NCI-H1048 (cell line): ENCODE results near the gene RIPK1.
"Not testable (repeated sequence)": the region's sequence is repeated elsewhere in the genome, so short reads cannot be mapped to it uniquely, and the experiment has no call there.

Experiments used
- DNase-seq: peaks from one replicate; lab custom pipeline; 2025; lab: John Stamatoyannopoulos, UW

The RIPK1 gene

DNA sequence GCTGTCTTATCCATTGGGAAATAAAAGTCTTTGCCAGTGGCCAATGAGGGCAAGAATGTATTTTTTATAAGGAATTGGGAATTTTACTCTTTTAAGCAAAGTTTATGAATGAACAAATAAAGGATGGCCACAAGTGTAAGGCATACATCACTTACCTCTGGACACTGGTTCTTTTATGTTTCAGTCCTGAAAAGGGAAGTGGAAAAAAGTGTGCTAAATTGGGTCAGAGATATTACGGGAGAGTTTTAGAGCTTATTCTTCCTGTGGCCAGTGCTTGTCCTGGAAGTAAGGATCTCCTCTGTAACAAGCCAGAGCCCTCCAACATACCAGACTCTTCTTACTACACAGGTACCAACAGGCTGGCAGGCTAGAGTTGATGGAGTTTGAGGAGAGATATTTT lies 22.5 kb upstream of the RIPK1 start:
- no peak for DNase-seq

DNA sequence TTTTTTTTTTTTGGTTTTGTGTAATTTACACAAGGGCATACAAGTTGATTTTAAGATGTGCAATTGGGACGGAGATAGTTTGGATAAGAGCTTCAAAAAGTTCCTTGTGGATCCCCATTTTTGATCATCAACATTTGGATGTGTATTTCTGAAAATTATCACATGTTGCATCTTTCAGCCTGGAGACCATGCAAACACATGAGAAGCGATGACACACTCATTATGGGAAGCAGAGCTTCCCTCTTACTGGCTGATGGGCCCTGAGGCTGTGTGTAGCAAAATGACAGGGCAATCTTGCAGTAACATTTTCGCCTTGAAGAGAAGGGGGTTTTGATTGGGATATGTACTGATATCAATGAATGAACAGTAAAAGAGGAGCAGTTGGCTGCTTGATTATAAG lies 22.0 kb upstream of the RIPK1 start:
- no peak for DNase-seq

DNA sequence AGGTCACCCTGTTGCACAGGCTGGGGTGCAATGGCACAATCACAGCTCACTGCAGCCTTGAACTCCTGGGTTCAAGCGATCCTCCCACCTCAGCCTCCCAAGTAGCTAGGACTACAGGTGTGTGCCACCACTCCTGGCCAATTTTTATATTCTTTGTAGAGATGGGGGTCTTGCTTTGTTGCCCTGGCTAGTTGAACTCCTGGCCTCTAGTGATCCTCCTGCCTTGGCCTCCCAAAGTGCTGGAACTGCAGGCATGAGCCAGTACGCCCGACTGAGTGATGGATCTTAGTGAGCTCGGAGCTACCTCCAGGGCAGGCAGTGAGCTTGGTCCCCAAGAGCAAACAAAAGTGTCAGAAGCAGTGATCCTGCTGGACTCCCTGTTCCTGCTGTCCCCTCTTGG lies 20.3 kb upstream of the RIPK1 start:
- DNase-seq, result not testable (repeated sequence)

DNA sequence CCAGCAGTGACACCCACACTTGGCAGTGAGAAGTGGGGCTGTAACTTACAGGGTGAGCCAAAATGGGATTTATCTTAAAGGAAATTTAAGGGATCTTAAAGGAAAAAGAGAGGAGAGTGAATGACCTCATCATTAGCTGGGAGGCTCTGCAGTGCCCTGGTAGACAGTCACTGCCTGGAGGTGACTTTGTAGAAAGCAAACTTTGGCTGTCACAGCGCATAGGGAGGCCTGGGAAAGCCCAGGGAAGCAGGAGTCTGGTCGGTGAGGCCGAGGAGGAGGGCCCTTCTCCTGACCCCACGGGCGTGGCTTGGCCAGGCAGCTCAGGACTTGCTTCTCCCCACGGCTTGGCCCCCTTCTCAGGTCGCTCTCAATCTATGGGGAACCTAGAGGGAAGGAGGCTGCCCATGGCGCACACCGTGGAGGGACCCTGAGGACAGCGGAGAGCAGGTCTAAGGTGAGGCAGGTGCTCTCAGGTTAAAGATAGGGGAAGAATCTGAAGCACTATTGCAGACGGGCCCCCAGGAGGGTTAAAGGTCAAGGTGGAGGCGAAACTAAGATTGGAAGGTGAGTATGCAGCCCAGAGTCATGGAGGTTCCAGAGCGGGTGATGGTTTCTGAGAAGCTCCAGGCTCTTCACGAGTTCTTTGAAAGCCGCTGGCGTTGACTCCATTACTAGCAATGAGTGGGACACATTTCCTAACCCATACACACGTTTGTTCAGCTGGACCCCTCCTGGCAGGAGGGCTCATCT lies 15.6 kb upstream of the RIPK1 start:
- no peak for DNase-seq

DNA sequence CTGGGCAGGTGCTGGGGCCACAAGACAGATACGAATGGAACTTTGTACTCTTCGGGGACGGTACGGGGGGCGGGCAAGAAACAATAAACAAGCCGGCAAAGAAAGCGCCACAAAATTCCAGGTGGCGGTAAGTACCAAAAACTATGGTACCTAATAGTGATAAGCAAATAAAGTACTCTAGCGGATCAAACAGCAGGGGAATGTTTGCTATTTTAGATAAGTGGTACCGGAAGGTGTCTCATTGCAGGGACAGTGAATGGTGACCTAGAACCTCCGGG lies 15.1 kb upstream of the RIPK1 start:
- no peak for DNase-seq

DNA sequence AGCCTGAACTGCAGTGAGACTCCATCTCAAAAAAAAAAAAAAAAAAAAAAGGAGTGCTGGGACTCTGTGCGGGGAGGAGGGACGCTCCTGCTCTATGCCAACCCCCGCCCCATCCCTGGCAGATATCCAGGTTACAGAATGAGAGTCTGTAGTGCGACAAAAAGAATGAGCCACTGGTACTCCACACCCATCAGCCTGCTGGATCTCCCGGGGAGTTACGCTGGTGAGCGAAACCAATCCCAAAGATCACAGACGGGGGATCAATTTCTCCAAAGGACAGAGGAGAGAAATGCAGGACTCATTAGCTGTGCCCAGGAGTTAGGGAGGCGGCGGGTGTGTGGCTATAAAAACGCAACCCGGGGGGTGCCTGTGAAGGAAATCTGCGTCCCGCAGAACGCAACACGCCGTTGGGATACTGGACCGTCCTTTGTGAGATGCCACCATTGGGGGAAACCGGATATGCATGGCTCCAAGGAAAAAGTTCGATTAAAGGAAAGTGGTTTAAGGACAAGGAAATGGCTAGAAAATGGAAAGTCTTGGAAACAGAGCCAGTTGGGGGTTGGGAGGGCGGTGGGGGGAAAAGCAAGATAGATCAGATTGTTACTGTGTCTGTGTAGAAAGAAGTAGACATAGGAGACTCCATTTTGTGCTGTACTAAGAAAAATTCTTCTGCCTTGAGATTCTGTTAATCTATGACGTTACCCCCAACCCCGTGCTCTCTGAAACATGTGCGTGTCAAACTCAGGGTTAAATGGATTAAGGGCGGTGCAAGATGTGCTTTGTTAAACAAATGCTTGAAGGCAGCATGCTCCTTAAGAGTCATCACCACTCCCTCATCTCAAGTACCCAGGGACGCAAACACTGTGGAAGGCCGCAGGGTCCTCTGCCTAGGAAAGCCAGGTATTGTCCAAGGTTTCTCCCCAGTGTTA lies 13.8 kb upstream of the RIPK1 start:
- not testable (repeated sequence) for DNase-seq

DNA sequence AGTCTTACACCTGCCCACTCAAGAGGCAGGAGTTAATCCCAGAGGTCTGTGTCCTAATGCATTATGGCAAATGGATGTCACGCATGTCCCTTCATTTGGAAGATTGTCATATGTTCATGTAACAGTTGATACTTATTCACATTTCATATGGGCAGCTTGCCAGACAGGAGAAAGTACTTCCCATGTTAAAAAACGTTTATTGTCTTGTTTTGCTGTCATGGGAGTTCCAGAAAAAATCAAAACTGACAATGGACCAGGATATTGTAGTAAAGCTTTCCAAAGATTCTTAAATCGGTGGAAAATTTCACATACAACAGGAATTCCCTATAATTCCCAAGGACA lies 13.2 kb upstream of the RIPK1 start:
- not testable (repeated sequence) for DNase-seq

DNA sequence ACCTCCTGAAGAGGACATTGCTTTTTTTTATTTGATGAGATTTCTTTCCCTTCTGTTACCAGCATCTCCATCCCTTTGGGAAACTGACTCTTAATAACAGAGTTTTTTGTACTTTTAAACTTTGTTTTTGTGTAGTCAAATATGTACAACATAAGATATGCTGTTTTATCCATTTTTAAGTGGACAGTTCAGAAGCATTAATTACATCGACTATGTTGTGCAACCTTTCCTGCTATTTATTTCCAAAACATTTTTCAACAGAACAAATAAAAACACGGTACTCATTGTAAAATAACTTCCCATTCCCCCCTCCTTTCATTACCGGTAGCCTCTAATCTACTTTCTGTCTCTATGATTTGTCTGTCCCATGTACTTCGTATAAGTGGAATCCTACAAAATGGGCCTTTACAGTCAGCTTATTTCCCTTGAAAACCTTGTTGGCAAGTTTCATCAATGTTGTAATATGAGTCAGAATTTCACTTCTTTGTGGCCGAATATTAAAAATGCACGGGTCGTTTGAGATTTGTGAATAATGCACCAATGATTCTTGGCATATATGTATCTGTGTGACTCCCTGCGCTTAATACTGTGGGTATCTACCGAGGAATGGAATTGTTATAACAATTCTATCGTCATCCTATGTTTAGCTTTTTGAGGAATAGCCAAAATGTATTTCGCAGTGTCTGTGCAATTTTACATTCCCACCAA lies 11.1 kb upstream of the RIPK1 start:
- no peak for DNase-seq

DNA sequence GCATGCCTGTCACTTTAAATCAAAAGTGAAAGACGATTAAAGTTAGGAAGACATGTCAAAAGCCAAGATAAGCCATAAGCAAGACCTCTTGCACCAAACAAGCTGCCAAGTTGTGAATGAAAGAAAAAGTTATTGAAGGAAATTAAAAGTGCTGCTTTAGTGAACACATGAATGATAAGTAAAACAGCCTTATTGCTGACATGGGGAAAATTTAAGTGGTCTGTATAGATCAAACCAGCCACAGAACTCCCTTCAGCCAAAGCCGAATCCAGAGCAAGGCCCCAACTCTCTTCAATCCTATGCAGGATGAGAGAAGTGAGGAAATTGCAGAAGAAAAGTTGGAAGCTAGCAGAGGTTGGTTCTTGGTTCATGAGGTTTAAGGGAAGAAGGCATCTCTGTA lies 9.3 kb upstream of the RIPK1 start:
- no peak for DNase-seq

DNA sequence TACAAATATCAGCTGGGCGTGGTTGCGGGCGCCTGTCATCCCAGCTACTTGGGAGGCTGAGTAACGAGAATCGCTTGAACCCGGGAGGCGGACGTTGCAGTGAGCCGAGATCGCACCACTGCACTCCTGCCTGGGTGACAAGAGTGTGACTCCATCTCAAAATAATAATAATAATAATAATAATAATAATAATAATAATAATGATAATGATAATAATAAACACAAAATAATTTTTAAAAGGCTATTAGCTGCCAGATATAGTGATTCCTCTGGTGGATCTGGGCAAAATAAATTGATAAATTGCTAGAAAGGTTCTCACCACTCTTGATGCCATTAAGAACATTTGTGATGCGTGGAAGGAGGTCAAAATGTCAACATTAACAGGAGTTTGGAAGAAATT lies 8.2 kb upstream of the RIPK1 start:
- not testable (repeated sequence) for DNase-seq

DNA sequence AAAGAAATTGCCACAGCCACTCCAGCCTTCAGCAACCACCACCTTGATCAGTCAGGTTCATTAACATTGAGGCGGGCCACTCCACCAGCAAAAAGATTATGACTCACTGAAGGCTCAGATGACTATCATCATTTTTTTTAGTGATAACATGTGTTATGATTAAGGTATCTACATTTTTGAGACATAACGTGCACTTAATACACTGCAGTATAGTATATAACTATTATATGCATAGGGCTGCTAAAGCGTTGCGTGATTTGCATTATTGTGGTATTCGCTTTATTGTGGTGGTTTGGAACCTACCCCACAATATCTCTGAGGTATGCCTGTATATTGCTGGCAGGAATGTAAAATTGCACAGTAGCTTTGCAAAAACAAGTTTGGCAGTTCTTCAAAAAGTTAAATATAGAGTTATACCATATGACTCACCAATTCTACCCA lies 6.8 kb upstream of the RIPK1 start:
- no peak for DNase-seq

DNA sequence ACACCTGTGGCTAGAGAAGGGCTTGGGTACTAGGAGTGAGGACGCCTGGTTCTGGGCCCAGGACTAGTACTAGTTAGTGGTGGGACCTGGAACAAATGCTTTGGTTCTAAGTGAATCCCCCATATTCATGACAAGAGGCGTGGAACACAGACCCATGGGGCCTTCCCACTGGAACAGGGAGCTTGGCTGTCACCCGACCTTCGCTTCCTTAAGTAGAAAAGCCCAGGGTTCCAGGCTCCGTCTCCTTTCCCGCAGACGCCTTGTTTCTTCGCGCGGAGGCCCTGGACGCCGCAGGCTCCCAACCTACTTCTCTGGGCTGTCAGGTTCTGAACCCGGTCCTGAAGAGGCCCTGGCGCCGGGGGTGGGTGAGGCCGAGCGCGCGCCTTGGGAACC lies 5.0 kb upstream of the RIPK1 start:
- not testable (repeated sequence) for DNase-seq

DNA sequence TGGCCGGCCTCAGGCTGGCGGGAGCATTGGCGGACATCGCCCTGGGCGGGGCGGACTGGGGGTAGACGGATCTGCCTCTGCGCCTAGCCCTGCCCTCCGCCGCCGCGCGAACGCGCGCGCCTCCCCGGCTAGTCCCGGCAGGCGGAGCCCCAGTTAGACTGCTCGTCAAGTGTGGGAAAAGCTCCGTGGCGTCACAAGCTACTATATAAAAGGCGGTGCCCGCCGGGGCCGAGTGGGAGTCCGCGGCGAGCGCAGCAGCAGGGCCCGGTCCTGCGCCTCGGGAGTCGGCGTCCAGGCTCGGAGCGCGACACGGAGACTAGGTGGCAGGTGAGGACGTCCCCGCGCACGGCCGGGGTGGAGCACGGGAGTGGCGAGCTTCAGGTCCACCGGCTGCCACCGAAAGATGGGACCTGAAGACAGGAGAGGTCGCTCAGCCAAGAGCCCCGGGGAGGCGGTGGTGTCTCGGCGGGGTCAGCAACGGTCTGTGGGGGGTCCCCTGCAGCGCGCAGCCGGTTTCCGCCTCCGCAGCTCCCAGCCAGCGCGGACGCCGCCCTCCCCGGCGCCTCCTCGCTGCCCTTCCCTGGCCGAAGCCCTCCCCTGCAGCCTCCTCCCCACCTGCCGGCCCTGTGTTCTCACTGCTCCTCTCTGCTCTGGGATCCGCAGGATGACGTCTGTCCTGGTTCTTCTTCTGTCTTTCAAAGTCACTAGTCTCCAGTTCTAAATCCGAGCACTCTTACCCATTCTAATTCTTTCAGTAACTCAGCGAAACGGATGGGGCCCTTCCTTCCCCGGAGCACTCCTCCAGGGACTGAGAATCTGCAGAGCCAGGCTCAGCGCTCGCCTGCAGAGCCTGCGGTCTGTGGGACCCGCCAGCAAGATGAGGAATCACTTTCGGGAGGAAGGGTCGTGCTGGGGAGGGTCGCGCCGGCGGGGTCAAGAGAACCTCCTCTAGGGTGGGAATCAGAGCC lies 4.3 kb upstream of the RIPK1 start:
- peak; percentile 50 for DNase-seq

DNA sequence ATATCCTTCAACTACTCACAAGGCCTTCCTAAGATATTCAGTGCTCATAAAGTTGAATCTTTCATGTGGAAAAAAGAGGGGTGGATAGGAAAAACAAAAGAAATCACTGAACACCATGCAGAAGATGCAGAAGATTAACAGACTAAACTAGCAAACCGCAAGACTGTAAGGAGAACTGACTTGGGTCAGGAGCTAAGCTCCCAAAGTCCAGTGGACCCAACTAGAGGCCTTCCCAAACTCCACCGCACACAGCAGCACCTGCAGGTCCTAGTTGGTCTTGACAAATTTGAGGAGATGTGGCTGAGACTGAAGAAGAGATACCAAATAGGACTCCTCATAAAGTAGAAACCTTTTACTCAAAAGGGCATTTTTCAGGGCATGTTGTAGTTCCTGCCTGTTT lies 3.3 kb downstream of the RIPK1 start:
- DNase-seq, result no peak

DNA sequence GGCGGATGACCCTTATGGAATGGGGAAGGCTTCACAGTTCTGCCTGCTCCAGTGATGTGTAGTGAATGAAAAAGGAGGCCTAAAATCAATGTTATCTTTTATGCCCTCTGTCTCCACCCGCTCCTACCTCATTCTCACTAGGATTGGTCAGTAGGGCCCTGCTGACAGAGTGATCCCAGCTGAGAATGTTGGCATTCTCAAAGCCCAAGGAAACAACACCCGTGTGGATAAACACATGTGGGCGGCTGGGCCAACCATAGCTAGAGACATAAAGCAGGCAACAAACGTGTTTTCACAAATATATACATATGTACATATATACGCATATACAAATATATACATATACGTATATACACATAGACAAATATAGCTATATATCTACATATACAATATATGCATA lies 4.5 kb downstream of the RIPK1 start:
- DNase-seq, result no peak

DNA sequence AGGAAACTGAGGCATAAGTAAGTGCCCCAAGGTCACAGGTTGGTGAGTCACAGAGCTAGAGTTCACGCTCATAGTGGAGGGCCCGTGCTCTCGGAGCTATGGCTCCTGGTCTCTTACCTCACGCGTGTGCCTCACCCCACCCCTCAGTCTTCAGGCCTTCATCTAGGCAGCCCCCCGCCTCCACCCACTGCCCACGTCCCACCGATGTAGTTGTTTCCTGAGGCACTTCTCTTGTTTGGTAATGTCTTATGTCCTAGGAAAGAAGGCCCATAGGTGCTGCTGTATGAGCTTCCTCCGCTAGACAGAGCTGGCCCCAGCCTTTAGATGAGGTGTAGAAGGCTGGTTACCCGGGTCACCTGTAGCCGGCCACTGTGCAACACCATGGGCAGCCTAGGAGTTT lies 5.1 kb downstream of the RIPK1 start:
- DNase-seq, result no peak

DNA sequence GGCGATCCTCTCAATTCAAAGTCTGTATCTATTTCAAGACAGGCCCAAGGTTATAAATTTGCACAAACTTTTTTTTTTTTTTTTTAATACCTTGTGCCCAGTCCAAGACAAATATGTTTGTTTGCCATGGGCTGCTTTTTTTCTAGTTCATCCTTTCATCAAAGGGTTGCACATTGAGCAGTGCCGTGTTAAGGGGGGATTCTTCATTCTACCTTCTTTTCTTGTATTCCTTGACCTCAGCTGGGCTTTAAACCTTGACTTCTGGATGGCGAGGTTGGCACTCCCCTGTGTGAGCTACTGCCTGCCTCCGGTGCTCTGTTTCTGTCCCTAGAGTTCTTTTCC lies 7.4 kb downstream of the RIPK1 start:
- no peak for DNase-seq

DNA sequence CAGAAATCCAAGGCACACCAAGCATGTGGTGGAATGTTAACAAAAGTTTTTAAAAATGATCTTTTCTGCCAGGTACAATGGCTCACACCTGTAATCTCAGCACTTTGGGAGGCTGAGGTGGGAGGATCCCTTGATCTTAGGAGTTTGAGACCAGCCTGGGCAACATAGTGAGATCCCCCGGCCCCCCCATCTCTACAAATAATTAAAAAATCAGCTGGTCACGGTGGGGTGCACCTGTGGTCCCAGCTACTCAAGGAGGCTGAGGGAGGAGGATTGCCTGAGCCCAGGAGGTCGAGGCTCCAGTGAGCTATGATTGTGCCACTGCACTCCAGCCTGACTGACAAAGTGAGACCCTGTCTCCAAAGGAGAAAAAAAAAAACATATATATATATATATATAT lies 8.0 kb downstream of the RIPK1 start:
- no peak for DNase-seq

DNA sequence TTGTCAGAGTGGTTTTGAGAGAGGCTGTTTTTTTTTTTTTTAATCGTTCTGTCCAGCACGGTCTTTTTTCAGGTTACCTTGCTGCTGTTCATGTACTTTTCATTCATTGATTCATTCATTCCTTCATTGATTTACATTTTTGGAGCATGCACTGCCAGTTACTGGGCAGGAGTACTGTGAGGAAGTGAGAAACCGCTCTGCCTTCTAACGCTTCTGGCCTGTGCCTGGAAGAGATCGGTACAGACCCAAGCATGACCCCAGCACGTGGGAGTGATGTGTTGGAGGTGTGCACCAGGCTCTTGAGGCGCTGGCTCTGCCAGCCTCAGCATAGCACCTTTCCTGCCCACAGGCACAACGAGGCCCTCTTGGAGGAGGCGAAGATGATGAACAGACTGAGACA lies 9.1 kb downstream of the RIPK1 start:
- no peak for DNase-seq

DNA sequence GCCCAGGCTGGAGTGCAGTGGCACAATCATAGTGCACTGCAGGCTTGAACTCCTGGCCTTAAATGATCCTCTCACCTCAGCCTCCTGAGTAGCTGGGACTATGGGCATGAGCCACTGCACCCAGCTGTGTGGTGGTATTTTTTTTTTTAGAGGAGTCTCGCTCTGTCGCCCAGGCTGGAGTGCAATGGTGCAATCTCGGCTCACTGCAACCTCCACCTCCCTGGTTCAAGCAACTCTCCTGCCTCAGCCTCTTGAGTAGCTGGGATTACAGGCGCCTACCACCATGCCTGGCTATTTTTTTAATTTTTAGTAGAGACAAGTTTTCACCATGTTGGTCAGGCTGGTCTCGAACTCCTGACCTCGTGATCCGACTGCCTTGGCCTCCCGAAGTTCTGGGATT lies 10.7 kb downstream of the RIPK1 start:
- not testable (repeated sequence) for DNase-seq

DNA sequence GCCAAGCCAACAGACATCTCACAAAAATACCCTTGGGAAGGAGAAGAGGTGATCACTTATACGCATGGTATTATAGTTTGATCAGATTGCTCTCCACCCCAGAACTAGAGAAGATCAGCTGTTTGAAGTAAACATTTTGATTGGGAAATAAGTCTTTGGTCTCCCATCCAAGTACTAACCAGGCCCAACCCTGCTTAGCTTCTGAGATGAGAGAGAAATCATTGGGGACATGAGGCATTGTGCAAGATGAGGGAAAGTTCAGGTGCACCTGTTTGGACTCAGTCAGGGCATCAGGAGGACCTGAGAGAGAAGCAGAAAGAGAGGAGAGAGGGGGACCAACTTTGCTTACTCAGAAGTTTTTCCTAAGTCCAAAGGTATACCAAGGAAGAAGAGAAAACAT lies 11.4 kb downstream of the RIPK1 start:
- DNase-seq, result no peak

DNA sequence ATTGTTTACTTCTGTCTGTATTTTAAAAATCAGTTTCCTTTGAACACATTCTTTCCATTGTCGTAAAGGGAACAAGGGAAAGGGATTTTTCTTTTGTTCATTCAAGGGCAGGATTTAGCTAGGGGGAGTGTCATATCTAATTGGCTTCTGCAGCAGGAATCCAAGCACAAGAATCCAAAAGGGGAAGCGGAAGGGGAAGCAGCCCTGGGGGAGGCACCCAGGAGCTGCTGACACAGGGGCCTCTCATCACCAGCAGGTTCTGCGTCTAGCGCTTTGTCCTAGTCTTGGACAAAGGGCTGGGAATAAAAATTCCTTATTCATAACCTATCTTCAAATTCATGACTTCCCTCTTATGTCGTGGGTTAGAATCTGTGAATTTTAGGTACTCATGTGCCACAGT lies 13.7 kb downstream of the RIPK1 start:
- no peak for DNase-seq
